Astrocyte (in vitro differentiated cells and primary cell): Measurements from ENCODE around the gene KRT80. TPM values are rescaled to one million over a fixed set of nuclear protein-coding genes. Genes with fewer than 3 reads are reported as not detected.

ENCODE experiments used
- DNase-seq: peaks from one replicate; pipeline ENCODE4 v3.0.0-alpha.2; 2010; ENCODE audit warnings: low read depth
- FAIRE-seq: peaks from 2 replicates; lab custom pipeline; 2011; peaks lifted over from hg19 to GRCh38; lab: Jason Lieb, UNC
- H2AFZ ChIP-seq: 2 replicates; pipeline ENCODE4 v1.6.0; 2012; ENCODE audit warnings: low read depth, low read length, inconsistent platforms
- H3K27ac ChIP-seq: 2 replicates; pipeline ENCODE4 v1.5.1; 2011; ENCODE audit warnings: low read depth, low read length, inconsistent platforms
- H3K27me3 ChIP-seq: 2 replicates; pipeline ENCODE4 v1.6.0; 2011; ENCODE audit warnings: low read length, inconsistent platforms; ENCODE audit not compliant: insufficient read depth
- H3K36me3 ChIP-seq: 2 replicates; pipeline ENCODE4 v1.5.1; 2011; ENCODE audit warnings: low read length, inconsistent platforms; ENCODE audit not compliant: insufficient read depth
- H3K4me1 ChIP-seq: 2 replicates; pipeline ENCODE4 v1.5.1; 2011; ENCODE audit warnings: low read length, inconsistent platforms; ENCODE audit not compliant: insufficient read depth
- H3K4me2 ChIP-seq: 2 replicates; pipeline ENCODE4 v1.6.0; 2012; ENCODE audit warnings: low read length, inconsistent platforms
- H3K4me3 ChIP-seq: 2 replicates; pipeline ENCODE4 v1.5.1; 2011; ENCODE audit warnings: low read depth, mild to moderate bottlenecking, low read length, inconsistent platforms; ENCODE audit not compliant: insufficient read depth
- H3K79me2 ChIP-seq: 2 replicates; pipeline ENCODE4 v1.6.0; 2012; ENCODE audit warnings: mild to moderate bottlenecking, low read length, inconsistent platforms; ENCODE audit not compliant: insufficient read depth
- H3K9ac ChIP-seq: 2 replicates; pipeline ENCODE4 v1.6.0; 2012; ENCODE audit warnings: mild to moderate bottlenecking, low read length, inconsistent platforms
- H3K9me3 ChIP-seq: 2 replicates; pipeline ENCODE4 v1.5.1; 2012; ENCODE audit warnings: low read depth, mild to moderate bottlenecking, low read length, inconsistent platforms; ENCODE audit not compliant: insufficient read depth
- H4K20me1 ChIP-seq: 2 replicates; pipeline ENCODE4 v1.6.0; 2012; ENCODE audit warnings: low read length, inconsistent platforms; ENCODE audit not compliant: insufficient read depth
- H3K27ac Mint-ChIP-seq: one replicate; pipeline ENCODE4 v1.8.0; 2021; ENCODE audit warnings: mild to moderate bottlenecking, mixed read lengths; ENCODE audit not compliant: unreplicated experiment
- H3K27me3 Mint-ChIP-seq: one replicate; pipeline ENCODE4 v1.8.0; 2021; ENCODE audit warnings: low read depth, mixed read lengths; ENCODE audit not compliant: unreplicated experiment
- H3K36me3 Mint-ChIP-seq: one replicate; pipeline ENCODE4 v1.8.0; 2021; ENCODE audit warnings: low read depth, mixed read lengths; ENCODE audit not compliant: unreplicated experiment
- H3K4me1 Mint-ChIP-seq: one replicate; pipeline ENCODE4 v1.8.0; 2021; ENCODE audit warnings: low read depth, mixed read lengths; ENCODE audit not compliant: unreplicated experiment
- H3K4me3 Mint-ChIP-seq: one replicate; pipeline ENCODE4 v1.8.0; 2021; ENCODE audit warnings: mild to moderate bottlenecking, moderate library complexity, mixed read lengths; ENCODE audit not compliant: unreplicated experiment
- H3K9me3 Mint-ChIP-seq: one replicate; pipeline ENCODE4 v1.8.0; 2021; ENCODE audit warnings: mild to moderate bottlenecking, mixed read lengths; ENCODE audit not compliant: unreplicated experiment
- EZH2 ChIP-seq: IDR thresholded peaks from 2 replicates; pipeline ENCODE4 v1.6.1; 2012; ENCODE audit warnings: mild to moderate bottlenecking, low read length, inconsistent platforms; ENCODE audit not compliant: insufficient read depth
- total RNA-seq: library from RNA; stranded (reverse); gene quantifications from 2 replicates; pipeline ENCODE4 v1.2.1, GENCODE V29; 2021
- TF ChIP-seq, protein P1 (sequence below): IDR thresholded peaks from 2 replicates; pipeline ENCODE4 v1.5.1; 2011; ENCODE audit warnings: low read depth, mild to moderate bottlenecking, inconsistent platforms, low read length, moderate library complexity; ENCODE audit not compliant: insufficient read depth

KRT80 gene
- total RNA-seq, 1 donor from 2014 or later: 3.6 TPM

DNA sequence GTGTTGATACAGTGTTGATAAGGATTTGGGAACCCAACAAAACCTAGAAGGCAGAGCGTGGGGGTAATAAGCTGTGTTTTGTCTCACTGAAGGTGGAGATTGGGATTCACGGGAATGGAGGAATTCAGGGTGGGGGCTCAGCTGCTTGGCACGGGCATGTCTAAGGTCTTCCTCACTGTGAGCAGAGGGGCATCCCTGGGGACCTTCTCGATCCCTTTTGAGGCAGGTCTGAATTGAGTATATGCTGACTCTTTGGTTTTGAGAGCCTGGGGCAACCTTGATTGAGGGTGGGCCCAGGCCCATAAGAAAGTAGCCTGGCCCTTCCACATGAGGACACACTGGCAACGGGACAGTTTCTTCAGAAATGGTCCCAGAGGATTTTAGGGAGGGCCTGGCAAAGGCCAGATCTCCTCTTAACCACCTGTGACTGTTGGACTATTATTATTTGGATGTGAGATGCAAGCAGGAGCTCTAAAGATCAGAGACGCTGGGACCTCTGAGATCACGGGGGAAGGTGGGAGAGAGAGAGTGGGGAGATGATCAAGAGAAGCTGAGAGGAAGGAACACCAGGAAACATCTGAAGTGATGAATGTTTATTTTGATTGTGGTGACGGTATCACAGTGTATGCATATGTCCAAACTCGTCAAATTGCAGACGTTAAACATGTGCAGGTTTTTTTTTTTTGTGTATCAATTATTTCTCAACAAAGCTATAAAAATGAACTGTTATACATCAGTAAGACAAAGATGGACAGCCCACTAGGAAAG lies 63.9 kb downstream of the KRT80 start:
- Histone ChIP-seq H3K36me3 (no peaks in the 10 kb centered on the region), H3K4me1 (no peaks in the 10 kb centered on the region), H3K27me3 (peaks cover 12% of the 10 kb centered on the region), H3K9me3 (no peaks in the 10 kb centered on the region), H3K9ac (no peak overlapping the region), H3K79me2 (no peaks in the 10 kb centered on the region), H3K4me3 (no peak overlapping the region), H2AFZ (no peak overlapping the region), H4K20me1 (no peaks in the 10 kb centered on the region), H3K4me2 (no peak overlapping the region), H3K27ac (no peak overlapping the region)
- Mint-ChIP-seq H3K9me3 (peaks cover 1% of the 10 kb centered on the region), H3K27me3 (peaks cover 43% of the 10 kb centered on the region), H3K36me3 (peaks cover 3% of the 10 kb centered on the region), H3K4me3 (no peak overlapping the region), H3K4me1 (no peaks in the 10 kb centered on the region), H3K27ac (no peak overlapping the region)
- no peak for DNase-seq
- FAIRE-seq: no peak
- TF ChIP-seq EZH2: no peak
- TF ChIP-seq, protein P1, sequence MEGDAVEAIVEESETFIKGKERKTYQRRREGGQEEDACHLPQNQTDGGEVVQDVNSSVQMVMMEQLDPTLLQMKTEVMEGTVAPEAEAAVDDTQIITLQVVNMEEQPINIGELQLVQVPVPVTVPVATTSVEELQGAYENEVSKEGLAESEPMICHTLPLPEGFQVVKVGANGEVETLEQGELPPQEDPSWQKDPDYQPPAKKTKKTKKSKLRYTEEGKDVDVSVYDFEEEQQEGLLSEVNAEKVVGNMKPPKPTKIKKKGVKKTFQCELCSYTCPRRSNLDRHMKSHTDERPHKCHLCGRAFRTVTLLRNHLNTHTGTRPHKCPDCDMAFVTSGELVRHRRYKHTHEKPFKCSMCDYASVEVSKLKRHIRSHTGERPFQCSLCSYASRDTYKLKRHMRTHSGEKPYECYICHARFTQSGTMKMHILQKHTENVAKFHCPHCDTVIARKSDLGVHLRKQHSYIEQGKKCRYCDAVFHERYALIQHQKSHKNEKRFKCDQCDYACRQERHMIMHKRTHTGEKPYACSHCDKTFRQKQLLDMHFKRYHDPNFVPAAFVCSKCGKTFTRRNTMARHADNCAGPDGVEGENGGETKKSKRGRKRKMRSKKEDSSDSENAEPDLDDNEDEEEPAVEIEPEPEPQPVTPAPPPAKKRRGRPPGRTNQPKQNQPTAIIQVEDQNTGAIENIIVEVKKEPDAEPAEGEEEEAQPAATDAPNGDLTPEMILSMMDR: no peak

- H3K4me1 Mint-ChIP-seq: peaks cover 1% of the 10 kb centered on the region
- Histone ChIP-seq H3K9me3 (no peaks in the 10 kb centered on the region), H3K27ac (no peak overlapping the region), H2AFZ (no peak overlapping the region), H3K27me3 (peaks cover 14% of the 10 kb centered on the region), H3K79me2 (no peaks in the 10 kb centered on the region), H3K4me2 (no peak overlapping the region), H4K20me1 (no peaks in the 10 kb centered on the region), H3K9ac (no peak overlapping the region), H3K4me3 (no peak overlapping the region), H3K36me3 (no peaks in the 10 kb centered on the region), H3K4me1 (no peaks in the 10 kb centered on the region)
- TF ChIP-seq, protein P1: no peak
- no peak for TF ChIP-seq EZH2
- DNase-seq (no peak), FAIRE-seq (no peak)
- no peak overlapping the region for H3K4me3 Mint-ChIP-seq
- peaks cover 41% of the 10 kb centered on the region for H3K27me3 Mint-ChIP-seq
- no peaks in the 10 kb centered on the region for H3K36me3 Mint-ChIP-seq
- H3K27ac Mint-ChIP-seq: no peak overlapping the region
- no peaks in the 10 kb centered on the region for H3K9me3 Mint-ChIP-seq
These were observed 64.9 kb downstream of the KRT80 start for GRCh38 chr12:52126605-52127578.
